OCI-LY1 (cell line): ENCODE measurements around the gene FDPS.

Experiments
- EZH2 ChIP-seq: fragments of 200-600 bp; sonication (generic), shearing (Covaris generic); IDR thresholded peaks from 2 replicates; pipeline ENCODE4 v1.8.0; 2017; ENCODE audit warnings: borderline replicate concordance, mixed run types, mild to moderate bottlenecking, antibody characterized with exemption, low read length, moderate library complexity, mixed read lengths
- TF ChIP-seq, protein P1 (sequence below): fragments of 200-600 bp; sonication (generic), shearing (Covaris generic); IDR thresholded peaks from 2 replicates; pipeline ENCODE4 v1.5.1; 2017; ENCODE audit warnings: mild to moderate bottlenecking, antibody characterized with exemption, low read length, moderate library complexity, mixed read lengths

DNA sequence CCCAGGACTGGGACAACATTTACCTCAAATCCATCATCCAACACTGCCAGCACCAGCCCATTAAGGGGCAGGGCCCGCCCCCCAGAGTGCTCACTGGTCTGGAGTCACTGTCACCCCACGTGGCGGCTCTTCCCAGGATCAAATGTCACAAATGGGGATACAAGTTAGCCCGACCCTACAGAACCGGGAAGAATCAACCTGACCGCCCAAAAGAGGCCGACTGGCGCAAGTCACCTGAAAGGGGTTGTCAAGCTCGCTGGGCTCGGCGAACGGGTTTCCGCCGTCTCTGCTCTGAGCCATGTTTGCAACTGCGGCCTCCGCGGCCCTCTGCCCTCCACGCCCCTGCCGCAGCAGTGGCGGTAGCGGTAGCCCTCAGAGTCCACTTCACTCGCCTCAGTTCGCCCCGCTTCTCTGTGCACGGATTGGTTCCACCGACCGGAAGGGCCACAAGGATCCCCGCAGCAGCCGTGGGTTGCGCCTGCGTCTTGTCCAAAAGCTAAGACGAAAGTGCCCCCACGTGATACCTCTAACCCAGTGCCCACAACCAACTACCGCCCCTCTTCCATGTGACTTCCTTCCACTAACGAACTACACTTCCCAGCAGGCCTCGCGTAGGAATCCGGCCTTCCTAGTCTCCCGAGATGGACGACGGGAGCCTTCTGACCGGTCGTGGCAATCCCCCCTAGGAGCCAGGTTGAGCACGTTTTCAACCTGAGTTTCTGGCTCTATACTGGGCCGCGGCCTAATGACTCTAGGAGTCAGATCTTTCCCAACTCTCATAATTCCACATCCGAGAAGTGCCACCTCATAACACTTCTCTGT lies 46.6 kb upstream of the FDPS start, which contains the start of gene SCAMP3:
- TF ChIP-seq EZH2: no peak
- TF ChIP-seq, protein P1, sequence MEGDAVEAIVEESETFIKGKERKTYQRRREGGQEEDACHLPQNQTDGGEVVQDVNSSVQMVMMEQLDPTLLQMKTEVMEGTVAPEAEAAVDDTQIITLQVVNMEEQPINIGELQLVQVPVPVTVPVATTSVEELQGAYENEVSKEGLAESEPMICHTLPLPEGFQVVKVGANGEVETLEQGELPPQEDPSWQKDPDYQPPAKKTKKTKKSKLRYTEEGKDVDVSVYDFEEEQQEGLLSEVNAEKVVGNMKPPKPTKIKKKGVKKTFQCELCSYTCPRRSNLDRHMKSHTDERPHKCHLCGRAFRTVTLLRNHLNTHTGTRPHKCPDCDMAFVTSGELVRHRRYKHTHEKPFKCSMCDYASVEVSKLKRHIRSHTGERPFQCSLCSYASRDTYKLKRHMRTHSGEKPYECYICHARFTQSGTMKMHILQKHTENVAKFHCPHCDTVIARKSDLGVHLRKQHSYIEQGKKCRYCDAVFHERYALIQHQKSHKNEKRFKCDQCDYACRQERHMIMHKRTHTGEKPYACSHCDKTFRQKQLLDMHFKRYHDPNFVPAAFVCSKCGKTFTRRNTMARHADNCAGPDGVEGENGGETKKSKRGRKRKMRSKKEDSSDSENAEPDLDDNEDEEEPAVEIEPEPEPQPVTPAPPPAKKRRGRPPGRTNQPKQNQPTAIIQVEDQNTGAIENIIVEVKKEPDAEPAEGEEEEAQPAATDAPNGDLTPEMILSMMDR: no peak
